Uterus (tissue), 2 donors: ENCODE measurements around the gene CMTM7.
A peak's percentile ranks its signal among the peaks of the same experiment; 100 is the strongest.

Experiments used
- CTCF ChIP-seq, 4 experiments: fragments of 200-600 bp in 2 of 4; fragments of 450-650 bp in 2 of 4; sonication (generic) in 2 of 4; IDR thresholded peaks; one replicate each; pipeline ENCODE4 v1.5.1; 2016 to 2019; ENCODE audit warnings: antibody characterized with exemption in 4 of 4, mild to moderate bottlenecking in 2 of 4, moderate library complexity in 1 of 4
- POLR2A ChIP-seq, 2 donors: fragments of 450-650 bp; IDR thresholded peaks; one replicate each; pipeline ENCODE4 v1.6.1; 2016; ENCODE audit warnings: antibody characterized with exemption in 2 of 2, mild to moderate bottlenecking in 1 of 2, moderate library complexity in 1 of 2

- TF ChIP-seq CTCF (IDR thresholded peaks at IDR 0.05), result peak; percentile 27 to 47 (median 40)
- no peak for TF ChIP-seq POLR2A (IDR thresholded peaks at IDR 0.05)
Measured at GRCh38 chr3:32399030-32399620, 7.5 kb downstream of the CMTM7 start.
